Epidermal melanocyte (primary cell): ENCODE measurements around the gene CD22.
"Not testable (repeated sequence)": the region's sequence is repeated elsewhere in the genome, so short reads cannot be mapped to it uniquely, and the experiment has no call there.

Source experiments
- DNase-seq: peaks from one replicate; pipeline ENCODE4 v3.0.0; 2011; ENCODE audit warnings: low spot score; ENCODE audit not compliant: insufficient read length

CD22 gene

GRCh38 chr19:35328851-35329285, at the start of gene CD22:
CD22 (plus strand) TSS chr19:35329187; CDS start chr19:35332041, 2,854 bp downstream.
- DNase-seq = no peak

- DNase-seq = no peak
Observed at GRCh38 chr19:35279374-35279773, 49.6 kb upstream of the CD22 start.

- DNase-seq = no peak
Observed at GRCh38 chr19:35279985-35280821, 48.8 kb upstream of the CD22 start.

GRCh38 chr19:35281303-35281702, 47.7 kb upstream of the CD22 start:
- DNase-seq = no peak

- DNase-seq = no peak
Observed at GRCh38 chr19:35284153-35285094, 44.6 kb upstream of the CD22 start.

- DNase-seq = no peak
Observed at GRCh38 chr19:35285095-35285449, 43.9 kb upstream of the CD22 start.

- not testable (repeated sequence) for DNase-seq
Observed at GRCh38 chr19:35285465-35285864, 43.5 kb upstream of the CD22 start.

GRCh38 chr19:35286101-35286500, 42.9 kb upstream of the CD22 start:
- not testable (repeated sequence) for DNase-seq

- no peak for DNase-seq
Observed at GRCh38 chr19:35287713-35288112, 41.3 kb upstream of the CD22 start.

GRCh38 chr19:35288331-35288730, 40.7 kb upstream of the CD22 start:
- no peak for DNase-seq

- DNase-seq = no peak
Observed at GRCh38 chr19:35288906-35289305, 40.1 kb upstream of the CD22 start.

- no peak for DNase-seq
Observed at GRCh38 chr19:35290381-35291127, 38.4 kb upstream of the CD22 start.

- no peak for DNase-seq
Observed at GRCh38 chr19:35291259-35291658, 37.7 kb upstream of the CD22 start.

GRCh38 chr19:35291916-35292315, 37.1 kb upstream of the CD22 start, which contains the start of gene MAG:
MAG (plus strand) TSS chr19:35292161; CDS start chr19:35295409, 3,248 bp downstream.
- DNase-seq = no peak

- no peak for DNase-seq
Observed at GRCh38 chr19:35292421-35293362, 36.3 kb upstream of the CD22 start.

GRCh38 chr19:35293363-35293739, 35.6 kb upstream of the CD22 start:
- DNase-seq = no peak

- DNase-seq = no peak
Observed at GRCh38 chr19:35293808-35294207, 35.2 kb upstream of the CD22 start.

GRCh38 chr19:35294328-35294727, 34.7 kb upstream of the CD22 start:
- DNase-seq = no peak

GRCh38 chr19:35294859-35295791, 33.9 kb upstream of the CD22 start:
- DNase-seq = no peak
